GM13976 (cell line): ENCODE measurements around the gene GHITM.

ENCODE experiments used
- DNase-seq: peaks from one replicate; pipeline ENCODE4 v3.0.0; 2012; ENCODE audit warnings: low spot score
- CTCF ChIP-seq: IDR thresholded peaks from 2 replicates; pipeline ENCODE4 v1.5.1; 2012; ENCODE audit warnings: borderline replicate concordance, mild to moderate bottlenecking; ENCODE audit not compliant: insufficient read depth; ENCODE audit errors: extremely low read depth, missing control alignments, control extremely low read depth
- in situ Hi-C: fragments of 300-500 bp; cut with MboI; formaldehyde crosslinking; loops from one replicate; pipeline ENCODE4 v1.12.0; 2022; ENCODE audit warnings: low sequenced_read_pairs, mixed read lengths, inconsistent platforms; ENCODE audit not compliant: unreplicated experiment

GHITM gene

GRCh38 chr10:84201682-84202081 is 62.4 kb downstream of the GHITM start:
- in situ Hi-C loops: loop anchor here (10.0 kb wide), 1 partner anchor 57 kb away; no protein-coding TSS in a partner anchor
- no peak for DNase-seq
- TF ChIP-seq CTCF: no peak

GRCh38 chr10:84202349-84202748 is 63.0 kb downstream of the GHITM start:
- DNase-seq: no peak
- no peak for TF ChIP-seq CTCF
- in situ Hi-C loops: loop anchor here (10.0 kb wide), 1 partner anchor 58 kb away; no protein-coding TSS in a partner anchor
